C4-2B (cell line): ENCODE measurements around the gene XPR1.
"Not testable (repeated sequence)": the region's sequence is repeated elsewhere in the genome, so short reads cannot be mapped to it uniquely, and the experiment has no call there.

Source experiments
- H3K27ac ChIP-seq: fragments of 450-650 bp; 2 replicates; pipeline ENCODE4 v1.5.1; 2017
- ZFX ChIP-seq: fragments of 450-650 bp; IDR thresholded peaks from 2 replicates; pipeline ENCODE4 v1.6.1; 2017
- TF ChIP-seq, protein P1 (sequence below): fragments of 450-650 bp; conservative IDR thresholded peaks from 2 replicates; pipeline ENCODE4 v1.5.1; 2017; ENCODE audit warnings: mild to moderate bottlenecking

Gene XPR1

DNA sequence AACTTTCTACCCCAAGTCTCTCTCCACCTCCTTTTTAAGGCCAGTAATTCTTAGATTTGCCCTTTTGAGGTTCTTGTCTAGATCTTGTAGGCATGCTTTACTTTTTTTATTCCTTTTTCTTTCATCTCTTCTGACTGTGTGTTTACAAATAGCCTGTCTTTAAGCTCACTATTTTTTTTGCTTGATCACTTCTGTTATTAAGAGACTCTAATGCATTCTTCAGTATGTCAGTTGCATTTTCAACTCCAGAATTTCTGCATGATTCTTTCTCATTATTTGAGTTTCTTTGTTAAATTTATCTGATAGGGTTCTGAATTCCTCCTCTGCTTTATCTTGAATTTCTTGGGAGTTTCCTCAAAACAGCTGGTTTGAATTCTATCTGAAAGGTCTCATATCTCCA lies 30.9 kb downstream of the XPR1 start:
- TF ChIP-seq, protein P1, sequence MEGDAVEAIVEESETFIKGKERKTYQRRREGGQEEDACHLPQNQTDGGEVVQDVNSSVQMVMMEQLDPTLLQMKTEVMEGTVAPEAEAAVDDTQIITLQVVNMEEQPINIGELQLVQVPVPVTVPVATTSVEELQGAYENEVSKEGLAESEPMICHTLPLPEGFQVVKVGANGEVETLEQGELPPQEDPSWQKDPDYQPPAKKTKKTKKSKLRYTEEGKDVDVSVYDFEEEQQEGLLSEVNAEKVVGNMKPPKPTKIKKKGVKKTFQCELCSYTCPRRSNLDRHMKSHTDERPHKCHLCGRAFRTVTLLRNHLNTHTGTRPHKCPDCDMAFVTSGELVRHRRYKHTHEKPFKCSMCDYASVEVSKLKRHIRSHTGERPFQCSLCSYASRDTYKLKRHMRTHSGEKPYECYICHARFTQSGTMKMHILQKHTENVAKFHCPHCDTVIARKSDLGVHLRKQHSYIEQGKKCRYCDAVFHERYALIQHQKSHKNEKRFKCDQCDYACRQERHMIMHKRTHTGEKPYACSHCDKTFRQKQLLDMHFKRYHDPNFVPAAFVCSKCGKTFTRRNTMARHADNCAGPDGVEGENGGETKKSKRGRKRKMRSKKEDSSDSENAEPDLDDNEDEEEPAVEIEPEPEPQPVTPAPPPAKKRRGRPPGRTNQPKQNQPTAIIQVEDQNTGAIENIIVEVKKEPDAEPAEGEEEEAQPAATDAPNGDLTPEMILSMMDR = no peak
- H3K27ac ChIP-seq = no peak overlapping the region

DNA sequence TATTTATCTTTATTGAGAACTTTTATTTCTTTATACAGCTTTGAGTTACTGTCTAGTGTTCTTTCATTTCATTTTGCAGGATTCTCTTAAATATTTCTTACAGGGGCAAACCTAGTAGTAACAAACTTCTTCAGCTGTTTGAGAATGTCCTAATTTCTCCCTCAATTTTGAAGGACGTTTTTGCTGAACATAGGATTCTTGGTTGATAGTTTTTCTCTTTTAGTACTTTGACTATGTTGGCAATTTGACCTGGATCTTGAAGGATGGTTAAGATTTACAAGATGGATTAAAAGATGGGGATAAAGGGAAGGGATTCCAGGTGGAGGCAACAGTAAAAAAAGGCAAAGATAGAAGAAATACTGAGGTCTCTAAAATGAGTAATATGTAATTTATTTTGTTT lies 38.9 kb downstream of the XPR1 start:
- TF ChIP-seq ZFX = no peak
- TF ChIP-seq, protein P1 = no peak

DNA sequence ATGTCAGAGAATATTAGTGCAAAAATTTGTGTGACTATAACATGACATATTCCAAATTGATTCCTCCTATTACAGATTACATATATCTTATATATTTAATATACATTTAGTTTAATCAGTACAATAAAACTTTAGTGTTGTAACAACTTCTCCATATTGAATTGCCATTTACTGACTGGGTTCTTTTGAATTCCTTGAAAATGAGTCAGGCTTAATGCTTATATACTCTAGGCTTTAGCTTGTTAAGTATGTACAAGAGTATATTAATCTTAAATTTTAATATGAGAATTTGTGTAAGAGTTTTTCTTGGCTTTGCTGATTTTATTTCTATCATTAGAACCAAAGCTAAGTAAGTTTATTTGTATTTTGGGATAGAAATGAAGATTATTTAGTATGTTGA lies 40.3 kb downstream of the XPR1 start:
- no peak for TF ChIP-seq ZFX
- TF ChIP-seq, protein P1 = no peak
- H3K27ac ChIP-seq = no peak overlapping the region

More for the DNA sequence above, 38.9 kb downstream of the XPR1 start:
- no peak overlapping the region for H3K27ac ChIP-seq

DNA sequence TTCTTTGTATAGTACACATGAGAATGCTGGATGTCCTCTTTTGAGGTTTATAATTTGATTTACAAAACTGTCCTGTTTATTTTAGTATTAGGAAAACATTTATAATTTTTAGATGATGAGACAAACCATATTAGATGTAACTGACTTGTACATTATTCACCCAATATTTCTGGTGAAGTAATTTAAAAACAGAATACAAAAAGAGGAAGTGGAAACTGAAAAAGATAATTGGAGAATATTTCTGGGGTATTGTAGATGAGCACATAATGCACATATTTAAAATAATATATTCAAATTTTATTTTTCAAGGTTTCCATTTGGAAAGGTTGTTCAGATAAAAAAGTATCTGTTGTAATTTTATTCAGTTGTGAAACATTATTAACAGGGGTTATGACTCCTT lies 40.7 kb downstream of the XPR1 start:
- TF ChIP-seq, protein P1 = no peak
- no peak for TF ChIP-seq ZFX

DNA sequence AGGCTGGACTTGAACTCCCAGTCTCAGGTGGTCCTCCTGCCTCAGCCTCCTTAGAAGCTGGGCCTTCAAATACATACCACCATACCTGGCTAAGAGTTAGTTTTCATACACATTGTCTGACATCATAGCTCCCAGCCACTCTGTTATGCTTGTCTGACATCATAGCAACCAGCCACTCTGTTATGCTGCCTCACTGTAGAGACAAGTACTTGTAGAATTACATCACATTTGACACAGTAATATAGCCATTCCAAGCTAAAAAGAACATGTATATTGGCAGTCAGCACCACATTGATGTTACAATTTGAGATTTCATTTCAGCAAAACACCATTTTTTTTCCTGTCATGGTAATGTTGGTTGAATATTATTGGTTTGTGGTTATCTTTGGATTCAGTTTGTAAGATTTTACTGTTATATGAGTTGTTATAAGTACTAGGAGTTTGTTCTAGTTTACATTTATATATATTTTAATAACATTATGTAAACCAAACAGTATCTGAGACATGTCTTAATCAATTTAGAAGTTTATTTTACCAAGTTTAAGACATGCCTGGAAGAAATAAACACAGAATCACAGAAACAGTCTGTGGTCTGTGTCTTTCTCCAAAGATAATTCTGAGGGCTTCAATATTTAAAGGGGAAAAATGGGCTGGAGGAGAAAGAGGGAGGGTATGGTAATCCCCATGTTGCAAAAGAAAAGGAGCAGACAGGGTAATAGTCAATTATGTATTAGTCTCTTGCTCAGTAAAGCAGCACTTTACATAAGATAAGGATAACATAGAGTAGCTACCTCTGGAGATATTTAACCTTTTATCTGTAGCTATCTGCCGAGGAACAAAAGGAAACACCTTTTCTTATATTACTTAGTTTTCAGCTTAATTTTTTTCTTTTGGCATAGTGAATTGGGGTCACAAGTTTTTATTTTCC lies 43.0 kb downstream of the XPR1 start:
- no peak overlapping the region for H3K27ac ChIP-seq
- TF ChIP-seq ZFX = no peak
- TF ChIP-seq, protein P1 = no peak

More for the DNA sequence above, 40.7 kb downstream of the XPR1 start:
- H3K27ac ChIP-seq = no peak overlapping the region

DNA sequence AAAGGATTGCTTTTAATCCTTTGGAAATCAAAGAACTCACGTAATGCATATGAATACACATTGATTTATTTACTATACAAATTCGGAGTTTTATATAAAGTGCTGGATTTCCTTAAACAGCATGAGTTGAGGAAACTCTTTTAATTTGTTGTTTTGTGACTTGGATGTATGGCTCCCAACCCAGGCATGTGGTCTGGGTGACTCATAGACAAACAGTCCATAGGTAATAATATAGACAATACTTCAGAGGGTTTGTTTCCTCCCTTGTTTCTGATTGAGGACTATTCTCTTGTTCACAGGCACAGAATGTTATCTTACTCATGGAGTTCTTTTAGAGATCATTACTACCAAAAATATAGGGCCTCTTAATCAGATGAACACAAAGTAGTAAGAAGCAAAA lies 43.8 kb downstream of the XPR1 start:
- no peak overlapping the region for H3K27ac ChIP-seq
- TF ChIP-seq ZFX = no peak
- TF ChIP-seq, protein P1 = no peak

DNA sequence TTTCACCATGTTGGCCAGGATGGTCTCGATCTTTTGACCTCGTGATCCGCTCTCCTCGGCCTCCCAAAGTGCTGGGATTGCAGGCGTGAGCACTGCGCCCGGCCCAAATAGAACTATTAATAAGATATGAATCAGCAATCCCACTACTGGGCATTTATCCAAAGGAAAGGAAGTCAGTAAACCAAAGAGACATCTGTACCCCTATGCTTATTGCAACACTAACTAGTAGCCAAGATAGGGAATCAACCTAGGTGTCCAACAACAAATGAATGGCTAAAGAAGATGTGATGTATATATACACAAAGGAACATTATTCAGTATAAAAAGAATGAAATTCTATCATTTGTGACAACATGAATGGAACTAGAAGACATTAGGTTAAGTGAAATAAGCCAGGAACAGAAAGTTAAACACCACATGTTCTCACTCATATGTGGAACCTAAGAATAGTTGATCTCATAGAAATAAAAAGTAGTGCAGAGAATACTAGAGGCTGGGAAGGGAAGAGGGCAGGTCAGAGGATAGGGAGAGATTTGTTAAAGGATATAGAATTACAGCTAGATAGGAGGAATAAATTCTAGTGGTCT lies 48.8 kb downstream of the XPR1 start:
- no peak overlapping the region for H3K27ac ChIP-seq
- TF ChIP-seq, protein P1 = no peak
- no peak for TF ChIP-seq ZFX

DNA sequence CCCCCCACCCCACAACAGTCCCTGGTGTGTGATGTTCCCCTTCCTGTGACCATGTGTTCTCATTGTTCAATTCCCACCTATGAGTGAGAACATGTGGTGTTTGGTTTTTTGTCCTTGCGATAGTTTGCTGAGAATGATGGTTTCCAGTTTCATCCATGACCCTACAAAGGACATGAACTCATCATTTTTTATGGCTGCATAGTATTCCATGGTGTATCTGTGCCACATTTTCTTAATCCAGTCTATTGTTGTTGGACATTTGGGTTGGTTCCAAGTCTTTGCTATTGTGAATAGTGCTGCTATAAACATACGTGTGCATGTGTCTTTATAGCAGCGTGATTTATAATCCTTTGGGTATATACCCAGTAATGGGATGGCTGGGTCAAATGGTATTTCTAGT lies 51.3 kb downstream of the XPR1 start:
- not testable (repeated sequence) for H3K27ac ChIP-seq
